ENCODE measurements around the gene DDX20.
"Not testable (repeated sequence)": the region's sequence is repeated elsewhere in the genome, so short reads cannot be mapped to it uniquely, and the experiment has no call there.

The DDX20 gene

DNA sequence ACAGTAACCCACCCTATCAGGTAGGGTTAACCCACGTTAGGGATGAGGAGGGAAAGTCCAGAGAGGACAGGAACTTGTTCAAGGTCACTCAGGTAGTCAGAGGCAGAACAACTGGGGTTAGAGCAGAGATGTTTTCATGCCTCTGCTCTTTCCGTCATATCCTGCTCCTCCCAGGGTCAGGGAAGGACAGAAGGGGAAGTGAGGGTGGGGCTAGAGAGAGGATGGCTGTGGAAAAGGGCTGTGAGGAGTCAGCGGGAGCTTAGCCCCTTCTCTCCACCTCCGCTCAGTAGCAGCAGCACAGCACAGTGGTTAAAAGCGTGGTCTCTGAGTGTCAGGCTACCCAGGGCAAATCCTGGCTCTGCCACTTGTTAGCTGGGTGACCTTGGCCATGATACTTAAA, 36.5 kb downstream of the DDX20 start:
- no peak for DNase-seq

DNA sequence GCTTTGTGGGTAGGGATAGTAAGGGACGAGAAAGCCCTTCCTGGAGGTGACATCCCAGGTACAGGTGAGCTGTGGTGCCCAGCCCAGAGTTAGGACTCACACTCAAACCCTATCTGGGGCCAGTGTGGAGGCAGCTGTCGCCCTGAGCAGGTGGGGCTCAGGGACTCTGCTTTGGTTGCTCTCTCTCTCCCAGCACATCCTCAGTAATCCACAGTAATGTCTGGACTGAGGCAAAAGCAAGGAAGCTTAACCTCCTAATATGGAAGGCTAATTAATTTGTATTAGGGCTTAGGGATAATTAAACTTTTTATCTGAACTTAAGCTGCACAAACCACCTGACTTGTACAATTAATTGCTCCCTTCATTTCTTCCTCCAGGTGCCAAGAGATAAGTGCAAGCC, 38.2 kb downstream of the DDX20 start:
- no peak for DNase-seq

- DNase-seq: no peak
These were observed 39.7 kb downstream of the DDX20 start for GRCh38 chr1:111795401-111795800.

GRCh38 chr1:111798580-111798979, 42.9 kb downstream of the DDX20 start:
- no peak for DNase-seq

- not testable (repeated sequence) for DNase-seq
These were observed 44.0 kb downstream of the DDX20 start for GRCh38 chr1:111799722-111800121.

DNA sequence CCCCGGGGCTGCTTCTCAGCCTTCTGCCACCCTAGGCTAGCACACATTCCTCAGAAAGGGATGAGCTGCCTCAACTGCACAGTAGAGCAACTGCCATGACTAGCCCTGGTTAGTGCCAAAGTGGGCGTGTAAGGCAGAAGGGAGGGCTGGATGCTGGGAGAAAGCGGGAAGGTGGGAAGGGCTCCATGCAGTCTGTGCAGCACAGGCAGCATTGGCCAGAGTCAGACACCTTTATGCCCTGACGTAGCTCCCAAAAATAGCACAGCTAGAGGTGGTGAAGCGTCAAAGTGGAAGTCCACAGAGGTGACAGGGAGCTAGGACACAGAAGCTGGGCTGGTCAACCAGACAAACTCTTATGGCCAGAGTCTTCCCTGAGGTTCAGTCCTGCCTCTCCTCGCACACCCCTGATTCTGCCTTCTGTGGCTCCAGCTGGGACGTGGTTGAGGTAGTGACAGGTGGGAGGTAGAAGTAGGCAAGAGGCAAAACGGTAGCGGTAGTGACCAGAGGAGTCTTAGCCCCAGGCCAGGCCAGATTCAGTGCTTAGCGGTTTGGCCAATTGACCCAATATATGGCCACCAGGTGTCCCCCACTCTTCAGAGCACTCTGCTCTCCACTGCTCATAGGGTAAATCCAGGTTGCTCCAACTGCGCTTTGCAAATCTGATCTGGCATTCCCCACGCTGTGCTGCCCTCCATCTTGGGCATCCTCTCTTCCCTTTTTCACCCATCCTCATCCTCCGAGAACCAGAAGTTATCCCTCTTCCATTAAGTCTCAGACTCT, 45.6 kb downstream of the DDX20 start:
- DNase-seq: no peak

DNA sequence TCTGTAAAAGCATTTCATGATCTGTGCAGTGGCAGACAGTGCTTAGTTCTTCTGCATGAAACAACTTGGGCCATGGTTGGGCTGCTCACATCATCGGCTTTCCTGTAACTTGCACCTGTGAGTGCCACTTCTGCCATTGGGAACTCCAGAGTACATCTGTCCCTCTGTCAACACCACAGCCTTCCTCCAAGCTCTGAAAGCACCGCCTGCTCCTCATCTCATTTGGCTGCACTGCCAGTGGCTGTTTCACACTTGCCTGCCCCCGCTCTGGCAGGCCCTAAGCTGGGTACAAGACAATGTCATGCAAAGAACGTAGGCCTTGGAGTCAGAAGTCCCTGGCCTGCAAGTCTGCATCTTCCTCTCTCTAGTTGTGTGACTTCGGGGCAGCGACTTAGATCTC, 46.4 kb downstream of the DDX20 start:
- no peak for DNase-seq

- DNase-seq: no peak
These were observed 47.3 kb downstream of the DDX20 start for GRCh38 chr1:111802984-111803383.

- no peak for DNase-seq
These were observed 48.2 kb downstream of the DDX20 start for GRCh38 chr1:111803951-111804350.

GRCh38 chr1:111804776-111805175, 49.1 kb downstream of the DDX20 start:
- DNase-seq: no peak

DNA sequence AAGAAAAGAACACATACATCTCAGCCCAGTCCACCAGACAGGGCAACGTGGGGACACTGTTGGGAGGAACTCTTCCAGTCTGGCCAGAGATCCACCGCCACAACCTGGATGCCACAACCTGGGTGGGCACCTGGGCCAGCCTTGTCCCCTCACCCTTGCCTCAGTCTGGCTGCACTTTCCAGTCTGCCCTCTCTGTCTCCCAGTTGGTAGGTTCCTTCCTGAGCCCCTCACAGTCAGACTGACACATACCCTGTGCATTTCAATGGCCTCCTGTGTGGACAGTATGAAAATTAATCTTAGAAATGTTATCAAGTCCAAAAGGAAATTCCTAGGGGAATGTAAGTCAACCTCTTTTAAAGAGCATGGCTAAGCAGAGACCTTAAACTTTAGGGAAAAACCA, 49.5 kb downstream of the DDX20 start:
- DNase-seq: no peak

- DNase-seq: no peak
These were observed 56.2 kb downstream of the DDX20 start for GRCh38 chr1:111811891-111812290.

DNA sequence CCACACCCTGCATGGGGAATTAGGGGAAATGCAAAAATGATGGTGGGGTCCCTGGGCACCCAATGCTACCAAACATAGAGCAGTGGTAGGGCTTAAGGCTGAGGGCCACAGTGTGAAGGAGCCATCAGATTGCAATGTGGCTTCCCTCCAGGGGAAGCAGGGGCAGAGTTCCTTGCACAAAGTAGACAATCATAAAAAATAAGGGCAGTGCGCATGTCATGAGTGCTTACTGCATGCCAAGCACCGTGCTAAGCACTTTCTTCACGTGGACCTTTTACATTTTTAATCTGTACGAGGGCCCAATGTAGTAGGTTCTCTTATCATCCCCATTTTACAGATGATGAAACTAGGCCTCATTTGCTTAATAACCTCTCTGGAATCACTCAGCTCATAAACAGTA, 56.6 kb downstream of the DDX20 start:
- DNase-seq: no peak

- no peak for DNase-seq
These were observed 58.0 kb downstream of the DDX20 start for GRCh38 chr1:111813440-111814304.

- no peak for DNase-seq
These were observed 58.6 kb downstream of the DDX20 start for GRCh38 chr1:111814305-111814628.

- no peak for DNase-seq
These were observed 58.9 kb downstream of the DDX20 start for GRCh38 chr1:111814642-111815041.
